SK-N-MC (cell line): ENCODE measurements around the gene CAMK2A.

Experiments used
- EZH2 ChIP-seq: fragments of 200-600 bp; sonication (generic); IDR thresholded peaks from one replicate; pipeline ENCODE4 v1.6.1; 2017; ENCODE audit warnings: antibody characterized with exemption
- FOXP2 ChIP-seq: optimal IDR thresholded peaks from 2 replicates; pipeline ENCODE3; 2011; ENCODE audit warnings: mild to moderate bottlenecking, moderate library complexity; ENCODE audit not compliant: insufficient read depth; ENCODE audit errors: extremely low read length, control extremely low read depth
- POLR2AphosphoS5 ChIP-seq: IDR thresholded peaks from 2 replicates; pipeline ENCODE4 v1.6.1; 2012; ENCODE audit warnings: mild to moderate bottlenecking, low read depth, low read length, borderline replicate concordance

- no peak for TF ChIP-seq POLR2AphosphoS5
- TF ChIP-seq EZH2: no peak
- no peak for TF ChIP-seq FOXP2
Observed at GRCh38 chr5:150339165-150339564, 49.6 kb upstream of the CAMK2A start.
